Right ventricle myocardium superior (tissue), 1 donor: ENCODE results near the gene SLC28A1. TPM values are rescaled to one million over a fixed set of nuclear protein-coding genes. Genes with fewer than 3 reads are reported as not detected.
A peak's percentile ranks its signal among the peaks of the same experiment; 100 is the strongest.

Source experiments
- ATAC-seq: fragments of 200-7000 bp; cut with Tn5 transposase; one replicate; pipeline ENCODE4 v1.9.1; 2020; ENCODE audit warnings: mild to moderate bottlenecking; ENCODE audit not compliant: poor library complexity
- DNase-seq: peaks from one replicate; pipeline ENCODE4 v3.0.0-alpha.2; 2020
- intact Hi-C: fragments of 100-400 bp; cut with DNase I; formaldehyde crosslinking; loops from one replicate; pipeline ENCODE4 v1.11.2; 2022
- total RNA-seq: library from RNA; stranded (reverse); fragmentation: NEBNext Ultra II Directional; extraction: Animal tissue kit (Norgen Biotek cat#: 25700); gene quantifications from one replicate; pipeline ENCODE4 v1.2.1, GENCODE V29; 2021
- donor health status: DM: no; HTN: yes; CAD: no; lungs with severe emphysema.

The SLC28A1 gene
- total RNA-seq, 1 donor from 2014 or later = 0.46 TPM

- DNase-seq (no peak), ATAC-seq (no peak)
- intact Hi-C loops = no loop called here
Observed at GRCh38 chr15:84879088-84879780, 5.2 kb upstream of the SLC28A1 start.

- intact Hi-C loops = no loop called here
- DNase-seq (no peak), ATAC-seq (no peak)
Observed at GRCh38 chr15:84880007-84880406, 4.5 kb upstream of the SLC28A1 start.

DNA sequence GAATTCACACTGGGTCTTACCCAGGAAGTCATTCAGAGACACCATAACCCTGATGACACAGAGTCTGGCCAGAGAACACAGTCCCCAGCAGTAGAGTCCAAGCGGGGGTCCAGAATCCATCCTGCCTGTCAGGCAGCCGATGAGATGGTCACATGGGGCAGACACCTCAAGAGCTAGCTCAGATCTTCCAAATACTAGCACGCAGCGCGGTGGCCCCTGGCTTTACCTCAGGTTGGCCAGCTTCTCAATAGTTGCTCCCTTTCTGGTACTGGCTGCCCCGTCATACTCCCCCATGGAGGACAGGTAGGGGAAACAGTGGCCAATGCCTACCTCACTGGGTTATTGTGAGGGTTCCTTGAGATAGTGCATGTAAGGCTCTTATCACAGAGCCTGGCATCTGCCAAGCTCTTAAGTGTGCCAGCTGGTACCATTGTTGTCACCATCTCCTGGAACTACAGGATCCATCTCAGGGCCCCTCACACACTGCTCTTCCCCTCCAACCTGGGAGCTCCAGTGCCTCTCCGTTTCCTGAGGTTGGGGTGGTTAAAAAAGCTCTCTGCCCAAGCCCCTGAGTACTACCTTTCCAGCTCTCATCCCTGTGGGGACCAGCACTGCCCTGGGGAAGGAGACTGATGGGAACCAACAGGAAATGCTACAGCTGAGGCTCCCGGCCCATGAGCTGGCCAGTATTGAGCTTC is 3.5 kb upstream of the SLC28A1 start:
- DNase-seq = no peak
- intact Hi-C loops = no loop called here
- no peak for ATAC-seq

DNA sequence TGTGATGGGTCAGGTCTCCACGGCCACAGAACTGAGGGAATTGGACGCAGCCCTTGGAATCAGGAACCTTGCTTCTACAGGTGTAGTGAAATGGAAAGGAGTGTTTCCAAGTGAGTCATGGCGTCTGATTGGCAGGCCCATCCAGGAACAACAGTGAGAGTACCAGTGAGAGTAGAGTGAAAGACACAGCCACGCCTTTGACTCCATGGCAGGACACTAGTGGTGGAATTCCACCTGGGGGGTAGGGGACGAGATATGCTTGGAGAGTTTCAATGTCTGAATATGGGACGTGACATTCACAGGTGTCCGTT is 3.0 kb upstream of the SLC28A1 start:
- ATAC-seq = no peak
- intact Hi-C loops = no loop called here
- no peak for DNase-seq

DNA sequence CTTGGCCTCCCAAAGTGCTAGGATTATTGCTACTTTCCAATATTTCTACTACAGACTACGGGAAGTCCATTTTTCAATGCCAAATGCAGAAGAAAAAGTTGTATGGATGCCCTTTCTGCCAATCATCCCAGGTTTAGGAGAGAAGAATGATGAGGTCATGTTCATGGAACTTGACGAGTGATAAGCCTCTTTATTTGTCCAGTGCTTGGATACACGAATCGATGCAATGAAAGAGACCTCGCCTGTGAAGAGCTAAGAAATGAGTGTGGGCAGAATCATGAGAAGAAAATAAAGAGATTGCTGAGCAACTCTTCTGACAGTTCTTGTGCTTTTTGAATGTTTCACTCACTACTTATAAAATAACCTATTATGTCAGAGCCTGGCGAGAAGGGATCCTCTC is 996 bp upstream of the SLC28A1 start:
- ATAC-seq (peak; percentile 36), DNase-seq (no peak)
- intact Hi-C loops = no loop called here

DNA sequence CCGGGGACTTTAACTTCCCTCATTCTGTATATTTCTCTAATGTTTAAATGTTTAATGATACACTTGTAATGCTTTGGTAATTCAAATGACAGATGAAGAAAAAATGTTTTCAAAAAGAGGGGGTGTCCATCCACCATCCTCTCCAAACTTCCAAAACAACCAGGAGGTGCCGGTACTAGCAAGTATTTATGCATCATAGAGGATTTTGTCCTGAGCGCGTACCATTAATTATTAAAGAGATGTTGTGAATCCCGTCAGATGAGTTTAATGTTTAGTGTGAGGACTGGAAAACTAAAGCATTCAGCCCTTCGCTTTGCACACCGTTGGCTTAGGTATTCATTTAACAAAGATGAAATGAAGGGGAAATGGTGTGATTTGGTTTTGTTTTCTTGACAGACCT is 1.3 kb downstream of the SLC28A1 start:
- intact Hi-C loops = no loop called here
- DNase-seq (no peak), ATAC-seq (no peak)

DNA sequence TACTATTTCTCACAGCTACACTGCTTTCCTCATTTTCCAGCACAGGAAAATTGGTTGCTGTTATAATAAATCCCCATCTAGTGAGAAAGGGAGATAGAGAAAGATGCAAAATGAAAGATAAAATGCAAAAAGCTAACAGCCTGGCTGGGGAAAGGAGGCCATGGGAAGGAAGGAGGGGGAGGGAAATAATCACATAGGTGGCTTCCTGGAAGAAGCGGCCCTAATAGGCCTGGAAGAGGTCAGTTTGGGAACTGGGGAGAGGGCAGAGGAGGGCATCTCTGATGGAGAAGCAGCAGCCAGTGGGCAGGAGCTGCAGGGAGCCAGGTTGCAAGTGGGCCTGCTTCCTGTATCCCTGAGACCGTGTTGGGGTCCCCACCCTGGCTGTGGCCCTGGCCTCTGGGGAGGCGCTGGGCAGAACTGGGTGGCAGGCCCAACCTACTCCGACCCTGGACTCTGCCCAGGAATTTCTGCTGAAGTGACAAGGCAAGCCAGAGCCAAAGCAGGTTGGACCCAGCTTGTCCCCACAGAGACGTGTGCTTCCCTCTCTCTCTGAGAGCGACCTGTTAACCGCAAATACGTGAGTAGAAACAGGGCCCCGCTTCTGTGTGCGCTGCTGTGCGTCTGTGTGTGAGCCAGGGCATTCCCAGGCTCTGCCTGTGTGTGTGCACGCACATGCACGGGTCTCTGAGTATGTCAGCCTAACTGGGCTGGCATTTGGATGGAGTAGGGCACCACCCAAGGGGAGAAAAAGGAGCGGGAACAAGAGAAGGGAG is 1.9 kb downstream of the SLC28A1 start:
- peak; percentile 77 for ATAC-seq
- intact Hi-C loops = no loop called here
- DNase-seq = peak; percentile 46

- intact Hi-C loops = no loop called here
- no peak for ATAC-seq
- no peak for DNase-seq
Observed at GRCh38 chr15:84886984-84887299, 2.5 kb downstream of the SLC28A1 start.

DNA sequence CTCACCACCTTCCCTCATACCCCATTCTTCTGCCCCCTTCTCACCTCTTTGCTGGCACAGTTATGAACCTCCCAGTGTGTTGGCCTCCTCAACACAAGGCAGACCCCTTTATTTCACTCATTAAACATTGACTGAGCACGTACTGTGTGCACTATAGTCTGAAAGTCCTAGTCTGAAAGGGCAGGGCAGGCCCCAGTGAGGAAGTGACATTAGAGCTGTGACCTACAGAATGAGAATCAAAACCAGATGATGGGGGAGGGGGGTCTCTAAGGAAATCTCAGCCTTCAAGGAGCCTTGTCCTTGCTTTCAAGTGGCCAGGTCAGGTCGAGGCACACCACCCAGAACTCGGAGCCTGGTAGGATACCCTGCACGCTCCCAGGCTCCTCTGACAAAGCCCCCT is 3.5 kb downstream of the SLC28A1 start:
- intact Hi-C loops = no loop called here
- no peak for ATAC-seq
- no peak for DNase-seq

DNA sequence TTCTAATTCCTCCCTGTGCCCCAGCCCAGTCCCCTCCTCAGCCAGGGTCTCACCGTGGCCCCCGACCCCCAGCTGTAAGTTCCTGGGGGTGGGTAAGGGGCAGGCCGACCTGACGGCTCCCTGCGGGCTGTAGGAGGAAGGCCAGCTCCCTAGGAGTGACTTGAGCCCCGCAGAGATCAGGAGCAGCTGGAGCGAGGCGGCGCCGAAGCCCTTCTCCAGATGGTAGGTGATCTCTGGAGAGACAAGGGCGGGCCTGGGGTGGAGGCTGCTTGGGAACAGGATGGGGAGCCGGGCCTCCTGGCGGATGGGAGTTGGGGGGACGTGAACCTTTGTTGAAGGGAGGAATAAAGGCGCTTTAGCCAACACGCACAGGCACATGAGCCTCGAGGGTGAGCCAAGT is 4.2 kb downstream of the SLC28A1 start:
- no peak for DNase-seq
- no peak for ATAC-seq
- intact Hi-C loops = no loop called here

GRCh38 chr15:84889313-84889990 is 5.0 kb downstream of the SLC28A1 start:
- intact Hi-C loops = no loop called here
- no peak for DNase-seq
- no peak for ATAC-seq

- DNase-seq (no peak), ATAC-seq (no peak)
- intact Hi-C loops = no loop called here
Observed at GRCh38 chr15:84889991-84890669, 5.7 kb downstream of the SLC28A1 start.

GRCh38 chr15:84890670-84891162 is 6.3 kb downstream of the SLC28A1 start:
- DNase-seq = no peak
- intact Hi-C loops = no loop called here

DNA sequence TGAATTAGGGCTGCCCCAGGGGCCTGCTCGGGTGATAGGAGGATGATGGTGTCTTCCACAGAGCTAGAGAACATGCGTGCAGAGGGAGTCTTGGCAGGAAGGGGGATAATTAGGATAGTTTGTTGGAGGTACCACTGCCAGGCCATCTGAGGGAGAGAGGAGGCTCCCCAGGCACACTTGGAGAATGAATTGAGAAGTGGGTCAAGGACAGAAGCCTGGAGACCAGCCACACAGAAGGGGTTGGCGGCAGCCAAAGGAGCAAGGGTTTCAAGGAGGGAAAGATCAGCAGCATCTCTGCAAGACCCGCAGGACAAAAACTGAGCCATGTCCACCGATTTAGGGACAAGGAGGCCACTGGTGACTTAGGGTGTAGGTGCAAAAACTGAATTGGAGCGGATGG is 6.9 kb downstream of the SLC28A1 start:
- intact Hi-C loops = no loop called here
- DNase-seq (no peak), ATAC-seq (no peak)

More at GRCh38 chr15:84890670-84891162, 6.3 kb downstream of the SLC28A1 start:
- no peak for ATAC-seq

- ATAC-seq (no peak), DNase-seq (no peak)
- intact Hi-C loops = no loop called here
Observed at GRCh38 chr15:84892786-84893307, 8.4 kb downstream of the SLC28A1 start.

GRCh38 chr15:84893607-84894006 is 9.1 kb downstream of the SLC28A1 start:
- ATAC-seq = no peak
- intact Hi-C loops = no loop called here
- DNase-seq = no peak

GRCh38 chr15:84894736-84895425 is 10.4 kb downstream of the SLC28A1 start:
- no peak for ATAC-seq
- no peak for DNase-seq
- intact Hi-C loops = no loop called here

- no peak for DNase-seq
- ATAC-seq = no peak
- intact Hi-C loops = no loop called here
Observed at GRCh38 chr15:84898761-84899160, 14.3 kb downstream of the SLC28A1 start.
